Measurements from ENCODE around the gene JARID2.

DNA sequence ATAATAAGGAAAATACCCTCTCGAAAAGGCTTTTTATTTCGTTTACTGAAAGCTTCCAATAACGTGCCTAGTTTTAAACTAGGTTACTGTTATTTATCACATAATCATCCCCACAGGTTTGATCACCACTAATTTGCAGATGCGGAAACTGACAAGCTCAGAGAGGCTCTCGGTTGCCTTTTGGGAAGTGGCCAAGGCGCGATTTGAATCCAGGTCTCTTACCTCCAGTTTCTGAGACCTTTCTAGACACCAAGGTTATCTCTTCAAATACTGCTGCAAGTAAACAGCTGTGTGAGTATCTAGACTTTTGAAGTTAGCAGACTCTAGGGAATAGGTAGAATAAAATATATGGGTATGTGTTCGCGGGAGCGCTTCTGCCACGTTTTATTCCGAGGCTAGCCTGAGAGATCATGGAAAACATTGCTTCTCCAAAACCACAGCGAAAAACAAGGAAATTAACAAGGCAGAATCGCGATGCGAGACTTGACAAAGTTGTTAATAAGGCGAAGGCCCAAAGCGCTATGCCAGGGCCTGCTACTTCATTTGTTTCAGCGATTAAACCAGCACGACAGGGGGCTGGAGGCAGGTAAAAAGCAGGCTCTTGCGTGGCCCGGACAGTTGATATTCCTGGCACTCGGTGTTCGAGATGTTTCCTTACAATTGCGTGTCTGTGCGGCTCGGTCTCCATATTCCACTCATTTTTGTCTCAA, 1.8 kb upstream of the JARID2 start:
- TF ChIP-seq, protein P1, sequence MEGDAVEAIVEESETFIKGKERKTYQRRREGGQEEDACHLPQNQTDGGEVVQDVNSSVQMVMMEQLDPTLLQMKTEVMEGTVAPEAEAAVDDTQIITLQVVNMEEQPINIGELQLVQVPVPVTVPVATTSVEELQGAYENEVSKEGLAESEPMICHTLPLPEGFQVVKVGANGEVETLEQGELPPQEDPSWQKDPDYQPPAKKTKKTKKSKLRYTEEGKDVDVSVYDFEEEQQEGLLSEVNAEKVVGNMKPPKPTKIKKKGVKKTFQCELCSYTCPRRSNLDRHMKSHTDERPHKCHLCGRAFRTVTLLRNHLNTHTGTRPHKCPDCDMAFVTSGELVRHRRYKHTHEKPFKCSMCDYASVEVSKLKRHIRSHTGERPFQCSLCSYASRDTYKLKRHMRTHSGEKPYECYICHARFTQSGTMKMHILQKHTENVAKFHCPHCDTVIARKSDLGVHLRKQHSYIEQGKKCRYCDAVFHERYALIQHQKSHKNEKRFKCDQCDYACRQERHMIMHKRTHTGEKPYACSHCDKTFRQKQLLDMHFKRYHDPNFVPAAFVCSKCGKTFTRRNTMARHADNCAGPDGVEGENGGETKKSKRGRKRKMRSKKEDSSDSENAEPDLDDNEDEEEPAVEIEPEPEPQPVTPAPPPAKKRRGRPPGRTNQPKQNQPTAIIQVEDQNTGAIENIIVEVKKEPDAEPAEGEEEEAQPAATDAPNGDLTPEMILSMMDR (IDR thresholded peaks at IDR 0.05), result no peak
- TF ChIP-seq POLR2A (IDR thresholded peaks at IDR 0.05), result no peak
